Amniotic stem cell (primary cell): ENCODE data around the gene HS1BP3.

Experiments used
- DNase-seq: peaks from one replicate; lab custom pipeline; 2025; lab: John Stamatoyannopoulos, UW

The HS1BP3 gene

GRCh38 chr2:20645761-20646160 lies 5.1 kb downstream of the HS1BP3 start:
- no peak for DNase-seq

GRCh38 chr2:20645301-20645701 lies 5.6 kb downstream of the HS1BP3 start:
- no peak for DNase-seq

- no peak for DNase-seq
These were observed 7.1 kb downstream of the HS1BP3 start for GRCh38 chr2:20643826-20644225.

DNA sequence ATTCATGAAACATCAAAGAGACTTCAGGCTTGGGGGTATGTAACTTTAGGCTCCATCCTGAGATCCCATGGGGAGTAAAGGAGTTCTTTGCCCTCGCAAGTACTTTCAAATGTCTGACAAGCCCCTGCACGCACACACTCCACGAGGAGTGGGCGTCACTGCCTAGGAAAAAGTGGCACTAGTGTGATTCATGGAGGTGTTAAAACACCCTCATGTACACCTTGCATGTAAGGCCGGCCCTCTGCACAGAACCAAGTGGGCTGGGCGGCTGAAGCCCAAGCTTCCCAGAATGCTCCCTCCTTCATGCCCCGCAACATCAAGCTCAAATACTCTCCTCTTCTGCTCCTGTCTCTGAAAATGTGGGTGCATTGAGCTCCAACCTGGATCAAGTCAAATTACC lies 7.8 kb downstream of the HS1BP3 start:
- no peak for DNase-seq

DNA sequence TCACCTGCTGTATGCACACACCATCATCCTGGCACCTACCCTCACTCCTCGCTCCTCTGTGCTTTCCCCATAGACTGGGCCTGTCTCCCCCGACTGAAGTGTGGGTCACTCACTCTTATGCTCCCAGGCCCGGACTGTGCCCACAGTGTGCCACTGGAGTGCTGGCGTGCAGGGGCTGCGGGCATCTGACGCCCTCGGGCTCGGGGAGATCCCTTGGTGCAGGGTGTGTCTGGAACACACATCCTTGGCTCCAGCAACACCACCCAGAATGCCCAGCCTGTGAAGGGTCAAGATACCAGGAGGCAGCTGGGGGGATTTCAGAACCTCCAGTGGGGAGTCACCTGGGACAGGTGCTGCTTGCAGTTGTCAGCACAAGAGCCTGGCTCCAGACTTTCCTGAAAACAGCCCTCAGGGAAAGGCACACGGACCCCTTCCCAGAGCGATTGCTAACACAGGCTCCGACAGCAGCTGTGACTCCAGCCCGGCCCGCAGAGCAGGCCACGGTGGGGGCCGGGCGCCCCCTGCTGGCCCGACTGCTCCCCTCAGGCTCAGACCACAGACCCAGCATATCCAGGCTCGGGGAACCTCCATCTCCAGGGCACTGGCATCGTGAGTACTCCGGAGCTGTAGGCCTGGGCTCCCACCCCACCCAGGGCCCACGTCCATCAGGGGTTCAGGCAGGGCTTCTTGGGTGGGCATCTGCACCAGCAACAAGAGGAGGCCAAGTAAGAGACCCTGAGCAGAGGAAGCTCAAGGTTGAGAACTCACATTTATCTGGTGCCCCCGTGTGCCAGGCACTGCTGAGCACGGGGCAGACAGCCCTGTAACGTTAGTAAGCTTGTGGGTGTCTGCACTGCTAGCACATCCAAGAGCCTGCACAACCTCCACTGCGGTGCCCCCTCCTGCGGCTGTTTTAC lies 8.6 kb downstream of the HS1BP3 start:
- DNase-seq, result peak; percentile 42

- no peak for DNase-seq
These were observed 9.5 kb downstream of the HS1BP3 start for GRCh38 chr2:20641123-20641985.

- no peak for DNase-seq
These were observed 10.3 kb downstream of the HS1BP3 start for GRCh38 chr2:20640411-20641122.

GRCh38 chr2:20638646-20639430 lies 12.1 kb downstream of the HS1BP3 start:
- DNase-seq, result no peak

DNA sequence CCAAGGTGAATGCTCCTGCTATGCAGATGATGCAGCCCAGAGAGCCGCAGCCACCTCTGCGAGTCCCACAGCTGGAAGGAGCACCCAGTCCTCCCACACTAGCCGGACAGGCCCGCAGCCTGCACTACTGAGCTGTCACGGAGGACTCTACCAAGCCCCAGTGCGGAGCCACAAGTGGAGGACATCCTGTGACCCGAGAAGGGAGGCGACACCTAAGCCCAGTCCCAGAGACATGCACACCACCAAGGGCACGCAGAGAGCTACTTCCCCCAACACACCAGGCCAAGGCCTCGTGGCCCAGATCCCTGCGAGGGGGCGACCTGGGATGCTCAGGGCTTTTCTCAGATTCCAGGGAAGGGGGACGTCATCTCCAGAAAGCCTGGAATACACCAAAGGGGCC lies 12.9 kb downstream of the HS1BP3 start:
- DNase-seq, result no peak

DNA sequence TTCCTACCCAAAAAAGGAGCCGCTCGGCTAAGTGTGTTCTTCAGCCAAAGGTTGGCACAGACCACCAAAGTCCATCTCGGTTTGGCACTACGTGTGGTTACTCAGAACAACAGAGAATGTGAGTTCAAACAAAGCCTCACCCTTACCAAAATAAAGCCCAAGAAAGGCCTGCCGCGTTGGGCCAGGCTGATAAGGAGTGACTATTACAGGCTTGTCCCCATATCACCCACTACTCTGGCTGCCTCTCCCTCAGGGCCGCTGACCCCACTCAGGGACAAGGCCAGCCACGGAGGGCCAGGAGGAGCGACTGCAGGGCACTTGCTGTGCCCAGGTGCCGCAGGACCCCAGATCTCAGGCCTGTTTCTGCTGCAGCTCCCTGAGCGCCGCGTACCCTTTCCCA lies 13.8 kb downstream of the HS1BP3 start:
- no peak for DNase-seq

GRCh38 chr2:20635675-20636584 lies 15.0 kb downstream of the HS1BP3 start:
- peak; percentile 68 for DNase-seq

DNA sequence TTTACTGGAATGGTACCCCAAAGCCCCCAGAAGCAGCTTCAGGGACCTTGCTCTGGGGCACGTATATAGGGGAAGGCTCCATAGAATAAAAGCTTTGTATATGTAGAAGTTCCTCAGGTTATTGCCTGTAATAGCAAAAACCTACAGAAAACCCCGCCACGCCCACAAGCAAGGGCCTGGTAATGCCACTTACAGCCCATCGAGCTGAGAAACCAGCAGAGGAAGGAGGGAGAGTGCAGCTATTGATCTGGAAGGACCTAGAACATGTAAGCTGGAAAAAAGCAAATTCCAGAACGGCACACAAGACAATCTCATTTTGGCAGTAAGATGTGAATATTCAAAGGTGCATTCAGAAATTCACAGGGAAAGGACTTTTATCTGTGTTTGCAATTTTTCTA lies 15.8 kb downstream of the HS1BP3 start:
- no peak for DNase-seq

DNA sequence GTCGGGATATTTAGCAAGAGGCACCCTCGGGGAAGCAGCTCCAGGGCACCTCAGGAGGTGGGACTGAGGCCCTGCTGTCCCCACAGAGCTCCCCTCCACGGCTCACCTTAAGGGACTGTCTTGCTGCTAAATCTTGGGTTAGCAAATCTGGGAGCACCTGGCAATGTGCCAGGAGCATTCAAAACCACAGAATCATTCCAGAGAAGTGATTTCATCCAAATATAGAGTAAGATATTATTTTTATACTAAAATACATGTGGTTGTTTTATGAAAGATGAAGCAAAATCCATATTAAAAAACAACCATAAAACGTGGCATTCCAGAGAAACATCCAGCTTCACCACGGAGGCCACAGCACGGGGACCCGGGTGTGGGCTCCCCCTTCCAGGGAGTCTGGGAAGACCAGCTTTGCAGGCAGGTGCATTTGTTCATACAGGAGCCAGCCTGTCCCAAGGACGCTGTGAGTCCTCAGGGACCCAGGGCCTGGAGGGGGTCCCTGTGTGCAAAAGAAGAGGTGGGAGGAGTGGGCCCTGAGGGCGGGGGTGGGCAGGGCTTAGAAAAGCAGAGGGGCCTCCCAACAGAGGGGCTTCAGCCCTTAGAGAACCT lies 16.3 kb downstream of the HS1BP3 start:
- peak; percentile 6 for DNase-seq

DNA sequence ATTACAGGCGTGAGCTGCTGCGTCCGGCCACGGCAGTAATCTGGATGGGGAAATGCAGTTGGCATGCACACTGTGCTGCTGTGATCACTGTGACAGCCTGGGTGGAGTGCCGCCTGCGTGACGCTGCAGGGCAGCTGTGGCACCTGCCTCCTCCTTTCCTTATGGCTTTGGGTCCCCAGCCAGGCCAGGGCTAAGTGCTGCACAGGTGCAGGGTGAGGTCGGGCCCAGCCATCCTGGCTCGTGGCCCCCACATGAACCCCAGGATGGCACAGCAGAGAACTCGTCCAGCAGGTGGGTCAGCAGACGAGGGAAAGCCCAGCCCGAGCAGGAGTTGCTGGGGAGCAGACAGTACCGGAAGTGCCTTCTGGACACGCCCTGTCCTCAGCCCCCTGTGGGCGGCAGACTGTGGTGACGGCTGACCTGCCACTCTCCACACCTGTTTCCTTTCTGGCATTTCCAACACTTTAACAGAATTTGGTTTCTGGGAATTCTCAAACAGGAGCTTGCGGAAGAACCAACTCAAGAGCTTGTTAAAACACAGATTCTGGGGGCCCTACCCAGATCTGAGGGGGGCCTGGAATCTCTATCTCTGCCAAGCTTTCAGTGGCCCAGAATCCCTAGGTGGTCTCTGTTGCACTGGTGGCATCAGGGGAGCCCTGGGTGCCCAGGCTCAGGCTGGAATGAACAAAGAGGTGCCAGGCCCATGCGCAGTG lies 16.9 kb downstream of the HS1BP3 start:
- DNase-seq, result no peak

- DNase-seq, result no peak
These were observed 17.9 kb downstream of the HS1BP3 start for GRCh38 chr2:20633001-20633400.

- no peak for DNase-seq
These were observed 18.4 kb downstream of the HS1BP3 start for GRCh38 chr2:20632446-20632990.

- DNase-seq, result no peak
These were observed 19.1 kb downstream of the HS1BP3 start for GRCh38 chr2:20631617-20632307.

- DNase-seq, result no peak
These were observed 19.9 kb downstream of the HS1BP3 start for GRCh38 chr2:20630967-20631366.
